Neural cell (in vitro differentiated cells): ENCODE results near the gene PANX2.

Experiments
- EZH2 ChIP-seq: fragments of 200-600, 300-800 bp; shearing (Covaris generic), sonication (generic); IDR thresholded peaks from 2 replicates; pipeline ENCODE4 v1.6.1; 2014; ENCODE audit warnings: antibody characterized with exemption, low read length, borderline replicate concordance, mild to moderate bottlenecking; ENCODE audit not compliant: insufficient read depth, poor library complexity, severe bottlenecking
- POLR2AphosphoS5 ChIP-seq: IDR thresholded peaks from 2 replicates; pipeline ENCODE4 v1.6.1; 2012
- SMC3 ChIP-seq: fragments of 450-650 bp; conservative IDR thresholded peaks from 2 replicates; pipeline ENCODE4 v1.6.1; 2014; ENCODE audit warnings: antibody characterized with exemption, mild to moderate bottlenecking, moderate library complexity; ENCODE audit not compliant: poor library complexity
- TF ChIP-seq, protein P1 (sequence below): fragments of 450-650 bp; IDR thresholded peaks from 2 replicates; pipeline ENCODE4 v1.5.1; 2014; ENCODE audit warnings: antibody characterized with exemption, mild to moderate bottlenecking, moderate library complexity; ENCODE audit not compliant: poor library complexity, severe bottlenecking
- TF ChIP-seq, protein P2 (sequence below): IDR thresholded peaks from 2 replicates; pipeline ENCODE4 v1.6.1; 2012; ENCODE audit warnings: borderline replicate concordance

DNA sequence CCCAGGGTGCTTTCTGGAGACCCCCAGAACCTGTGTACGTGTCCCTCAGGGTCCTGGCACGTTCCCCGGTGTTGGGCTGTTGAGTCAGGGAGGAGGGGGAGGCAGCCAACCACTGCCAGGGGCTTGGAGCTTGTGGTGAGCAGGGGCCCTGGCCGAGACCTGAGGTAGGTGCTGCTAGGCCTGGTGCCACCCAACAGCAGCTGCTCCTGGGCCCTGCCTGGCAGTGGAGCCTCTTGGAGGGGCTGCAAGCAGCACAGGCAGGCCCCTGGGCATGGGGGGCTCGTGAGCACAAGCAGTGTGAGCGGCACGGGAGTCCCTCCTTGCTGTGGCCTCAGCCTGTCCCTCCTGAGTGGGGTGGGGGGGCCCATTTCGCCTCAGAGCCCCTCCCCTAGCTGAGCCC is 23.1 kb downstream of the PANX2 start:
- TF ChIP-seq, protein P1, sequence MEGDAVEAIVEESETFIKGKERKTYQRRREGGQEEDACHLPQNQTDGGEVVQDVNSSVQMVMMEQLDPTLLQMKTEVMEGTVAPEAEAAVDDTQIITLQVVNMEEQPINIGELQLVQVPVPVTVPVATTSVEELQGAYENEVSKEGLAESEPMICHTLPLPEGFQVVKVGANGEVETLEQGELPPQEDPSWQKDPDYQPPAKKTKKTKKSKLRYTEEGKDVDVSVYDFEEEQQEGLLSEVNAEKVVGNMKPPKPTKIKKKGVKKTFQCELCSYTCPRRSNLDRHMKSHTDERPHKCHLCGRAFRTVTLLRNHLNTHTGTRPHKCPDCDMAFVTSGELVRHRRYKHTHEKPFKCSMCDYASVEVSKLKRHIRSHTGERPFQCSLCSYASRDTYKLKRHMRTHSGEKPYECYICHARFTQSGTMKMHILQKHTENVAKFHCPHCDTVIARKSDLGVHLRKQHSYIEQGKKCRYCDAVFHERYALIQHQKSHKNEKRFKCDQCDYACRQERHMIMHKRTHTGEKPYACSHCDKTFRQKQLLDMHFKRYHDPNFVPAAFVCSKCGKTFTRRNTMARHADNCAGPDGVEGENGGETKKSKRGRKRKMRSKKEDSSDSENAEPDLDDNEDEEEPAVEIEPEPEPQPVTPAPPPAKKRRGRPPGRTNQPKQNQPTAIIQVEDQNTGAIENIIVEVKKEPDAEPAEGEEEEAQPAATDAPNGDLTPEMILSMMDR: no peak
- TF ChIP-seq, protein P2, sequence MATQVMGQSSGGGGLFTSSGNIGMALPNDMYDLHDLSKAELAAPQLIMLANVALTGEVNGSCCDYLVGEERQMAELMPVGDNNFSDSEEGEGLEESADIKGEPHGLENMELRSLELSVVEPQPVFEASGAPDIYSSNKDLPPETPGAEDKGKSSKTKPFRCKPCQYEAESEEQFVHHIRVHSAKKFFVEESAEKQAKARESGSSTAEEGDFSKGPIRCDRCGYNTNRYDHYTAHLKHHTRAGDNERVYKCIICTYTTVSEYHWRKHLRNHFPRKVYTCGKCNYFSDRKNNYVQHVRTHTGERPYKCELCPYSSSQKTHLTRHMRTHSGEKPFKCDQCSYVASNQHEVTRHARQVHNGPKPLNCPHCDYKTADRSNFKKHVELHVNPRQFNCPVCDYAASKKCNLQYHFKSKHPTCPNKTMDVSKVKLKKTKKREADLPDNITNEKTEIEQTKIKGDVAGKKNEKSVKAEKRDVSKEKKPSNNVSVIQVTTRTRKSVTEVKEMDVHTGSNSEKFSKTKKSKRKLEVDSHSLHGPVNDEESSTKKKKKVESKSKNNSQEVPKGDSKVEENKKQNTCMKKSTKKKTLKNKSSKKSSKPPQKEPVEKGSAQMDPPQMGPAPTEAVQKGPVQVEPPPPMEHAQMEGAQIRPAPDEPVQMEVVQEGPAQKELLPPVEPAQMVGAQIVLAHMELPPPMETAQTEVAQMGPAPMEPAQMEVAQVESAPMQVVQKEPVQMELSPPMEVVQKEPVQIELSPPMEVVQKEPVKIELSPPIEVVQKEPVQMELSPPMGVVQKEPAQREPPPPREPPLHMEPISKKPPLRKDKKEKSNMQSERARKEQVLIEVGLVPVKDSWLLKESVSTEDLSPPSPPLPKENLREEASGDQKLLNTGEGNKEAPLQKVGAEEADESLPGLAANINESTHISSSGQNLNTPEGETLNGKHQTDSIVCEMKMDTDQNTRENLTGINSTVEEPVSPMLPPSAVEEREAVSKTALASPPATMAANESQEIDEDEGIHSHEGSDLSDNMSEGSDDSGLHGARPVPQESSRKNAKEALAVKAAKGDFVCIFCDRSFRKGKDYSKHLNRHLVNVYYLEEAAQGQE: no peak
- TF ChIP-seq POLR2AphosphoS5 (no peak), SMC3 (no peak), EZH2 (no peak)
